HG03575 (cell line): Measurements from ENCODE around the gene FECH.
"Not testable (repeated sequence)": the region's sequence is repeated elsewhere in the genome, so short reads cannot be mapped to it uniquely, and the experiment has no call there.

Source experiments
- ATAC-seq: cut with Tn5 transposase; IDR thresholded peaks from one replicate; pipeline ENCODE4 v1.9.1; 2021; ENCODE audit not compliant: unreplicated experiment, insufficient number of reproducible peaks, low FRiP score; ENCODE audit errors: extremely low read depth

FECH gene

GRCh38 chr18:57539702-57540101 lies 46.8 kb downstream of the FECH start:
- ATAC-seq = no peak

GRCh38 chr18:57538614-57539013 lies 47.9 kb downstream of the FECH start:
- ATAC-seq = no peak

- ATAC-seq = no peak
Observed at GRCh38 chr18:57534511-57534909, 52.0 kb downstream of the FECH start.

- ATAC-seq = no peak
Observed at GRCh38 chr18:57533868-57534510, 52.5 kb downstream of the FECH start.

GRCh38 chr18:57533006-57533867 lies 53.3 kb downstream of the FECH start:
- no peak for ATAC-seq

GRCh38 chr18:57529151-57529550 lies 57.4 kb downstream of the FECH start:
- ATAC-seq = no peak

- no peak for ATAC-seq
Observed at GRCh38 chr18:57527556-57528229, 58.8 kb downstream of the FECH start.

GRCh38 chr18:57523171-57523956 lies 63.1 kb downstream of the FECH start:
- no peak for ATAC-seq

GRCh38 chr18:57522348-57522747 lies 64.2 kb downstream of the FECH start:
- not testable (repeated sequence) for ATAC-seq

- no peak for ATAC-seq
Observed at GRCh38 chr18:57519668-57520424, 66.7 kb downstream of the FECH start.

- ATAC-seq = no peak
Observed at GRCh38 chr18:57518533-57518932, 68.0 kb downstream of the FECH start.

- no peak for ATAC-seq
Observed at GRCh38 chr18:57516056-57516455, 70.4 kb downstream of the FECH start.

- ATAC-seq = no peak
Observed at GRCh38 chr18:57505231-57505630, 81.3 kb downstream of the FECH start.

GRCh38 chr18:57502624-57503023 lies 83.9 kb downstream of the FECH start:
- ATAC-seq = no peak

GRCh38 chr18:57498682-57499256 lies 87.7 kb downstream of the FECH start:
- ATAC-seq = no peak
